ENCODE measurements around the gene HIVEP2.

The HIVEP2 gene

DNA sequence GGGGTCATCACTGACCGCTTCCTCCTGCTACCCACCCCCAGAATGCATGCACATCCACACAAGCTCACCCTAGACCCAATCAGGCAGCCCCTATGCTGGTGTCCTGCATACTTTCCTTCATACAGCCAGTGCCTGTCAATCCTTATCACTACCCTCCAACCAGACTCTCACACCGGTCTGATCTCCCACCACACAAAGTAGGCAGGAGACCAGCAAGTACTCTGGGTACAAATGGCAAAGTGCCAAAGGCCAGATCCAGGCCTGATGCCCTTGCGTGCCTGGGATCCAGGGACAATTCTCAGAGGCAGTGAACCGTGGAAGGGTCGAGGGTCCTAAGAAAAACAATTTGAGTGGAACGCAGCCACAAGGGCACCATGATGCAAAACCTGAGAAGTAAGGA is 114.2 kb downstream of the HIVEP2 start:
- Histone ChIP-seq H3K9me3 (no peaks in the 10 kb centered on the region), H3K4me3 (no peak overlapping the region), H3K36me3 (no peaks in the 10 kb centered on the region), H3K4me1 (peaks cover 0 to 47% (median 4%) of the 10 kb centered on the region in 4 donors), H3K27ac (no peak overlapping the region), H3K27me3 (no peaks in the 10 kb centered on the region)
- DNase-seq, result no peak
- TF ChIP-seq, protein P1, sequence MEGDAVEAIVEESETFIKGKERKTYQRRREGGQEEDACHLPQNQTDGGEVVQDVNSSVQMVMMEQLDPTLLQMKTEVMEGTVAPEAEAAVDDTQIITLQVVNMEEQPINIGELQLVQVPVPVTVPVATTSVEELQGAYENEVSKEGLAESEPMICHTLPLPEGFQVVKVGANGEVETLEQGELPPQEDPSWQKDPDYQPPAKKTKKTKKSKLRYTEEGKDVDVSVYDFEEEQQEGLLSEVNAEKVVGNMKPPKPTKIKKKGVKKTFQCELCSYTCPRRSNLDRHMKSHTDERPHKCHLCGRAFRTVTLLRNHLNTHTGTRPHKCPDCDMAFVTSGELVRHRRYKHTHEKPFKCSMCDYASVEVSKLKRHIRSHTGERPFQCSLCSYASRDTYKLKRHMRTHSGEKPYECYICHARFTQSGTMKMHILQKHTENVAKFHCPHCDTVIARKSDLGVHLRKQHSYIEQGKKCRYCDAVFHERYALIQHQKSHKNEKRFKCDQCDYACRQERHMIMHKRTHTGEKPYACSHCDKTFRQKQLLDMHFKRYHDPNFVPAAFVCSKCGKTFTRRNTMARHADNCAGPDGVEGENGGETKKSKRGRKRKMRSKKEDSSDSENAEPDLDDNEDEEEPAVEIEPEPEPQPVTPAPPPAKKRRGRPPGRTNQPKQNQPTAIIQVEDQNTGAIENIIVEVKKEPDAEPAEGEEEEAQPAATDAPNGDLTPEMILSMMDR (IDR thresholded peaks at IDR 0.05), result no peak
- intact Hi-C loops (cut with DNase I; ENCODE audit: low total_unique reads), result no loop called here

DNA sequence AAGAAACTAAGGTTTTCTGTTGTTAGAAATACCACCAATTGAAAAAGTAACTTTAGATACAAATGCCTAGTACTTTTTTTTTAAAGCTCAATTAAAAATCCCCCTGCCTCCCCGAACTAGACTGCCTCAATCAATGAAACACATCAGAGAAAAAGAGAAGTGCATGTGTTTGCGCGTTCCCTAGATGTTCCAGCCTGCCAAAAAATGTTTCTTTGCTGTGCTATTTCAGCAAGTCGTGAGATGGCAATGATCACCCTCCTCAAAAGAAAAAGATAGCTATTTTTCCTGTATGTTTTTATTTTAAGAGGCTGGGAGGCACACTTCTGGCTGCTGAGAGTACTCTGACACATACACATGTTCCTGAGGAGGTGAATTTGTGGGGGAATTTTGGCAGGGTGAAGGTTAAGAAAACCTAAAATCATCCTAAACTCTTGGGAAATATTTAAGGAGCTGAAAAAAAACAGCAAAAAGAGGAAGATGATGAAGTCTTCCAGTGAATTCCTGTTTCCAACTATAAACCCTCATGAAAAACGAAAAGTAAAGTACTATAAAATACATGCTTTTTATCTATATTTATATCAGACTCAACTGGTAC is 114.8 kb downstream of the HIVEP2 start:
- TF ChIP-seq, protein P1 (IDR thresholded peaks at IDR 0.05), result no peak
- H3K9me3 ChIP-seq, result no peaks in the 10 kb centered on the region
- no peaks in the 10 kb centered on the region for H3K27me3 ChIP-seq
- H3K4me3 ChIP-seq, result no peak overlapping the region
- intact Hi-C loops (cut with DNase I; ENCODE audit: low total_unique reads), result no loop called here
- no peak overlapping the region for H3K27ac ChIP-seq
- DNase-seq, result no peak
- peaks cover 0 to 43% (median 4%) of the 10 kb centered on the region in 4 donors for H3K4me1 ChIP-seq
- H3K36me3 ChIP-seq, result no peaks in the 10 kb centered on the region

DNA sequence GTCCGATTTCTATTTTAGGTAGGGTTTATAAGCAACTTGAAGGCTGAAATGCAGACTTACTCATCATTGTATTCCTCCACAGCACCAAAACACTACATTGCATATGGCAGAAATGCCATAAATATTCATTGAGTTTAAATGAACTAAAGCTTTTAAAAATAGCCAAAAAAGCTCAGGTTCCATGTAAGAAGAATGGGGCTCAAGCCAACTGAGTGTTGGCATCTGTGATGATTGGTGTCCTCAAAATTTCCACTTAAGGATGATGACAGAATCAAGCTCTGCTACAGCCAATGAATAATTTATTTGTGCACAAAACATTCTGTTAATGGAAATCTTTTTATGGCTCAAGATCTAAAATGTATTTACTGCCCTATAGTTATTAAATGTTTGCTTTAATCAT is 115.4 kb downstream of the HIVEP2 start:
- H3K4me1 ChIP-seq, result peaks cover 0 to 47% (median 6%) of the 10 kb centered on the region in 4 donors
- DNase-seq, result no peak
- TF ChIP-seq, protein P1 (IDR thresholded peaks at IDR 0.05), result no peak
- intact Hi-C loops (cut with DNase I; ENCODE audit: low total_unique reads), result no loop called here
- H3K4me3 ChIP-seq, result no peak overlapping the region
- no peak overlapping the region for H3K27ac ChIP-seq
- H3K27me3 ChIP-seq, result no peaks in the 10 kb centered on the region
- H3K9me3 ChIP-seq, result no peaks in the 10 kb centered on the region
- no peaks in the 10 kb centered on the region for H3K36me3 ChIP-seq

DNA sequence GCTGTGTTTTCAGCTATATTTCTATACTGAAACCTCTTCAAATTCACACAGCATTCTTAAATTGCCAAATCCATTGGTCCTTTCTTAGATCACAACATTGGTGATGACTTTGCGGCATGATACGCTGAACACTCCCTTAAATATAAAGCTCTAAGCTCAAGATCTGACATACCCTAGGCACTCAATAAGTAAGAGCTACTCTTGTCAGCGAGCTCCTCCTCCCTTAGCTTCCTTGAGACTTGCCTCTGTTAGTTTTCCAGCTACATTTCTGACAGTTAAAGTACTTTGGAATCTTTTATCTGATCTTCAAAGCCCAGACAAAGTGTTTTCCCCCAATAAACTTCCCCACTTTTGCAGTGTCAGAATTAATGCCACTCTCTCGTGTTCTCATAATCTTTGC is 117.0 kb downstream of the HIVEP2 start:
- H3K36me3 ChIP-seq, result no peaks in the 10 kb centered on the region
- H3K4me3 ChIP-seq, result no peak overlapping the region
- H3K27ac ChIP-seq, result no peak overlapping the region
- no peaks in the 10 kb centered on the region for H3K9me3 ChIP-seq
- TF ChIP-seq, protein P1 (IDR thresholded peaks at IDR 0.05), result no peak
- intact Hi-C loops (cut with DNase I; ENCODE audit: low total_unique reads), result no loop called here
- no peak for DNase-seq
- H3K4me1 ChIP-seq, result peaks cover 0 to 47% (median 12%) of the 10 kb centered on the region in 4 donors
- H3K27me3 ChIP-seq, result no peaks in the 10 kb centered on the region

DNA sequence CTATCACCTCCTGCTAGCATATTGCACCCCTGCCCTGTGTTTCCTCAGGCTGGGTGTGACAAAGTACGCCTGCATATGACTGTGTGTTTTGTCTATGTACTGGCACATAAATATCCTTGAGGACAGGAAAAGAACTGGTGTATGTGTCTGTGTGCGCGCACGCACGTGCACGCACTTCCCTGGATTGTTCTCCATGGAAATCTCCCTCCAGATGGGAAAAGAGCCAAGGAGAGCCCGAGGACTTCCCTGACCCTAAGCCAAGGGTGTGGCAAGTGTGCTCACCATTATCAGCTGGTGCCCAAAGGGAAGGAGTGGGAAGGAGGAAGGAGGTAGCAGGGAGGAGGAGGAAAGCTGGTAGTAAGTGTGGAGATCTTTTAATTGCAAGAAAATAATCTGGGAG is 117.6 kb downstream of the HIVEP2 start:
- peak in 1 of 2 donors; percentile 37 for DNase-seq
- peaks cover 0 to 48% (median 15%) of the 10 kb centered on the region in 4 donors for H3K4me1 ChIP-seq
- intact Hi-C loops (cut with DNase I; ENCODE audit: low total_unique reads), result no loop called here
- no peaks in the 10 kb centered on the region for H3K27me3 ChIP-seq
- H3K4me3 ChIP-seq, result no peak overlapping the region
- no peak overlapping the region for H3K27ac ChIP-seq
- H3K36me3 ChIP-seq, result no peaks in the 10 kb centered on the region
- H3K9me3 ChIP-seq, result no peaks in the 10 kb centered on the region
- TF ChIP-seq, protein P1 (IDR thresholded peaks at IDR 0.05), result no peak

DNA sequence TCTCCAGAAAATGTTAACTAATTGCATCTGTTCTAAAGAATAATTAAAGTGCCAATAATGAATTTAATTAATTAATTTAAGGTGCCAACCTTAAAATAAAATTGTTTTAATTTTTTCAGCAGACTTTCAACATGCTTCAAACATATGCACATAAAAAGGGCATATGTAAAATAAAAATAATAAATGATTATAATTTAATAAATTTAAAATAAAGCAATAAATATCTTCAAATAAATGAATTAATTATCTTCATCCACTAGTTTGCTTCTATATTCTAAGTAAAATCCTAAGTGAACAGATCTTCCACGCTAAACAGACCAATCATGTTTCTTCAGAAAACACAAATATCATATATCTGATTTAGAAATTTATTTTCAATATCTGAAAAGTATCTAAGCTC is 119.2 kb downstream of the HIVEP2 start:
- Histone ChIP-seq H3K9me3 (no peaks in the 10 kb centered on the region), H3K27me3 (no peaks in the 10 kb centered on the region), H3K4me1 (peaks cover 0 to 50% (median 21%) of the 10 kb centered on the region in 4 donors), H3K4me3 (no peak overlapping the region), H3K36me3 (no peaks in the 10 kb centered on the region), H3K27ac (no peak overlapping the region)
- intact Hi-C loops (cut with DNase I; ENCODE audit: low total_unique reads), result no loop called here
- TF ChIP-seq, protein P1 (IDR thresholded peaks at IDR 0.05), result no peak
- no peak for DNase-seq

All from tibial artery (tissue), 4 donors.